ENCODE measurements around the gene NENF.
"Not testable (repeated sequence)": the region's sequence is repeated elsewhere in the genome, so short reads cannot be mapped to it uniquely, and the experiment has no call there.

NENF gene

GRCh38 chr1:212471891-212472675, 39.4 kb downstream of the NENF start (continued):
- TF ChIP-seq BACH2 (CRISPR knock-in tag; IDR thresholded peaks at IDR 0.05; ENCODE audit: borderline replicate concordance): no peak
- TF ChIP-seq SNAI2 (CRISPR knock-in tag; IDR thresholded peaks at IDR 0.05): no peak
- TF ChIP-seq, protein P1, sequence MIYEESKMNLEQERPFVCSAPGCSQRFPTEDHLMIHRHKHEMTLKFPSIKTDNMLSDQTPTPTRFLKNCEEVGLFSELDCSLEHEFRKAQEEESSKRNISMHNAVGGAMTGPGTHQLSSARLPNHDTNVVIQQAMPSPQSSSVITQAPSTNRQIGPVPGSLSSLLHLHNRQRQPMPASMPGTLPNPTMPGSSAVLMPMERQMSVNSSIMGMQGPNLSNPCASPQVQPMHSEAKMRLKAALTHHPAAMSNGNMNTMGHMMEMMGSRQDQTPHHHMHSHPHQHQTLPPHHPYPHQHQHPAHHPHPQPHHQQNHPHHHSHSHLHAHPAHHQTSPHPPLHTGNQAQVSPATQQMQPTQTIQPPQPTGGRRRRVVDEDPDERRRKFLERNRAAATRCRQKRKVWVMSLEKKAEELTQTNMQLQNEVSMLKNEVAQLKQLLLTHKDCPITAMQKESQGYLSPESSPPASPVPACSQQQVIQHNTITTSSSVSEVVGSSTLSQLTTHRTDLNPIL (CRISPR knock-in tag; IDR thresholded peaks at IDR 0.05; ENCODE audit: low read depth): no peak
- no peak for TF ChIP-seq ARNTL (CRISPR knock-in tag; IDR thresholded peaks at IDR 0.05; ENCODE audit: borderline replicate concordance, low read depth)
- TF ChIP-seq POU6F1 (CRISPR knock-in tag; IDR thresholded peaks at IDR 0.05; ENCODE audit: borderline replicate concordance, low read depth): no peak
- no peak for TF ChIP-seq ISL1 (CRISPR knock-in tag; IDR thresholded peaks at IDR 0.05)
- no peak for TF ChIP-seq ZNF70 (CRISPR knock-in tag; IDR thresholded peaks at IDR 0.05)
- no peak for TF ChIP-seq CSDC2 (CRISPR knock-in tag; IDR thresholded peaks at IDR 0.05)

DNA sequence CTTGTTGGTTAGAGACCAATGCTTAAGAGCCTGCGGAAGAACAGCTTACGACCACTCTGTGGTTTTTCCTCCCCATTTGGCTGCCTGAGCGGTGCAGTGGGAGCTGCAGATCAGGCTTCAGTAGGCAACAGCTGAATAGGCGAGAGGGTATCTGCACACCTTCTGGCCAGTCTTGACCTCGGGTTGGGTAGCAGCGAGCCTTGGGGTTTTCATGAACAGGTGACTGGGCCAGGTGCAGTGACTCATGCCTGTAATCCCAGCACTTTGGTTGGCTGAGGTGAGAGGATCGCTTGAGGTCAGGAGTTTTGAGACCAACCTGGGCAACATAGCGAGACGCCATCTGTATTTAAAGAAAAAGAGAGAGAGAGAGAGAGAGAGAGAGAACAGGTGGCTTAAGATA, 41.0 kb downstream of the NENF start:
- TF ChIP-seq GLIS3 (CRISPR knock-in tag; IDR thresholded peaks at IDR 0.05): no peak
- no peak for TF ChIP-seq TCF4 (CRISPR knock-in tag; IDR thresholded peaks at IDR 0.05; ENCODE audit: borderline replicate concordance)
- no peak for ATAC-seq

DNA sequence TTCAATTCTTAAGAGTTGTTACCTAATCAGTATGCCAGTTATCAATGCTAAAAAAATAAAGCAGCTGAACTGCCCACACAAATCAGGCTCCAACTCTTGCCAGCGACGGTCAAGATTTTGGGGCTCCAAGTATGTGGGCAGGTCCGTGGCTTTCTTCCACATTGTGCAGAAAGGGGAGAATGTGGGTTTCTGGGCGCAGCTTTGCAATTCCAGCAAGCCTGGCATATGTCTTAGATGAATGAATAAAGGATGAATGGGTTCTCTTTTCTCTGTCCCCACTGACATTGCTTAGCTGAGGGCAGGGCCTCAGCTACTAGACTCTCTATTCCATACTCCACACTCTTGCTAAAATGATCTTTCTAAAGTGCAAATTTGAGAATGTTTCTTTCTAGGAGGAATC, 42.4 kb downstream of the NENF start:
- ATAC-seq: no peak
- TF ChIP-seq ZNF70 (CRISPR knock-in tag; IDR thresholded peaks at IDR 0.05): no peak

GRCh38 chr1:212475831-212476230, 43.1 kb downstream of the NENF start:
- ATAC-seq: not testable (repeated sequence)

GRCh38 chr1:212477014-212477679, 44.4 kb downstream of the NENF start:
- ATAC-seq: peak; percentile 99
- no peak for TF ChIP-seq ZNF70 (CRISPR knock-in tag; IDR thresholded peaks at IDR 0.05)
- TF ChIP-seq GLIS3 (CRISPR knock-in tag; IDR thresholded peaks at IDR 0.05): no peak
- no peak for TF ChIP-seq ZFP3 (CRISPR knock-in tag; IDR thresholded peaks at IDR 0.05)
- TF ChIP-seq ARNTL (CRISPR knock-in tag; IDR thresholded peaks at IDR 0.05; ENCODE audit: borderline replicate concordance, low read depth): no peak
- no peak for TF ChIP-seq ZC3H10 (CRISPR knock-in tag; IDR thresholded peaks at IDR 0.05)
- no peak for TF ChIP-seq OSR1 (CRISPR knock-in tag; IDR thresholded peaks at IDR 0.05)
- no peak for TF ChIP-seq ESRRG (CRISPR knock-in tag; IDR thresholded peaks at IDR 0.05)
- no peak for TF ChIP-seq ZFP30 (CRISPR knock-in tag; IDR thresholded peaks at IDR 0.05)
- TF ChIP-seq TCF4 (CRISPR knock-in tag; IDR thresholded peaks at IDR 0.05; ENCODE audit: borderline replicate concordance): no peak

GRCh38 chr1:212477680-212478466, 45.2 kb downstream of the NENF start:
- ATAC-seq: no peak; the same call in 1 of the 3 replicates
- no peak for TF ChIP-seq PATZ1 (CRISPR knock-in tag; IDR thresholded peaks at IDR 0.05; ENCODE audit: borderline replicate concordance)
- 0 out of 2 replicates have a peak, but pooled peaks have one; percentile 47 for TF ChIP-seq OSR1 (CRISPR knock-in tag; IDR thresholded peaks at IDR 0.05)
